ENCODE results near the gene SUPV3L1. TPM values are rescaled to one million over a fixed set of nuclear protein-coding genes. Genes with fewer than 3 reads are reported as not detected.

The SUPV3L1 gene
- polyA plus RNA-seq, 1 donor from 2014 or later = 33.3 TPM

DNA sequence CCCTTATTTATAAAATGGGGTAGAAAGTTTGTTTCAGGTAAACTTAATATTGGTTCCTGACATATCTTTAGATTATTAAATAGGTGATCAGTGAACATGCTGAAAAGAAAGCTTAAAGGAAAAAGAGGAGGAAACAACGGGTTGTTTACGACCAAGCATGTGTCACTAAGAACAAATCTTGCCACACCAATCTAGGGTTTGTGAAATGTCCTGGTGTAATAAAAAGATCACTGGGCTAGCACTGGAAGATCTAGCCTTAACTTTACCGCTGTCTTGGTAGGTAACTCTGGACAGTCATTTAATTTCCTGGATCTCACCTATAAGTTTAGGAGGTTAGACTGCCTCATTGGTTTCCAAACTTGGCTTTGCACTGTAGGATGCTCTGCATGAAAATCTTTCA lies 37.1 kb upstream of the SUPV3L1 start:
- Histone ChIP-seq H3K79me2 (replicated peaks; ENCODE audit: insufficient read depth, low read length) (peaks cover 28% of the 10 kb centered on the region), H3K4me3 (ENCODE audit: low read length) (no peak overlapping the region), H3K9me3 (ENCODE audit: low read length) (no peaks in the 10 kb centered on the region)

DNA sequence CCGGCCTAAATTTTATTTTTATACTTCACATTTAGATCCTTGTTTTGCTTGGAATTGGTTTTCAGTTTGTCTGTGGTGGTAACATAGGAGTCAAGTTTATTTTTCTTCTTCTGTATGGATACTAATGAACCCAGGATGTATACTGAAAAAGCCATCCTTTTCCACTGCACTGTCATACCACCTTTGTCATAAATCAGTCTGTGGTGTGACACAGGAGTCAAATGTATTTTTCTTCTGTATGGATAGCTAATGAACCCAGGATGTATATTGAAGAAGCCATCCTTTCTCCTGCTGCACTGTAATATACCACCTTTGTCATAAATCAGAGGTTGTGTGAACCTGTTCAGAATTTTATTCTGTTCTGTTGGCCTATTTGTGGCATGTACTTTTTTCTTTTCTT lies 34.7 kb upstream of the SUPV3L1 start:
- Histone ChIP-seq H2AFZ (ENCODE audit: low read depth, low read length) (no peak overlapping the region), H4K20me1 (ENCODE audit: insufficient read depth) (no peaks in the 10 kb centered on the region), H3F3A (ENCODE audit: insufficient read depth, low read length, poor library complexity, severe bottlenecking) (no peaks in the 10 kb centered on the region), H3K9ac (ENCODE audit: low read length) (no peak overlapping the region), H3K36me3 (ENCODE audit: insufficient read depth, low read length) (no peaks in the 10 kb centered on the region), H3K4me2 (ENCODE audit: low read length) (no peak overlapping the region), H3K9me2 (ENCODE audit: insufficient read depth, low read length) (no peaks in the 10 kb centered on the region), H3K27me3 (ENCODE audit: insufficient read depth, low read depth, low read length) (no peaks in the 10 kb centered on the region), H3K9me3 (ENCODE audit: low read length) (no peaks in the 10 kb centered on the region), H3K27ac (ENCODE audit: low read length) (no peak overlapping the region), H3K4me3 (ENCODE audit: low read length) (no peak overlapping the region), H3K79me2 (replicated peaks; ENCODE audit: insufficient read depth, low read length) (peaks cover 22% of the 10 kb centered on the region)
- TF ChIP-seq EP300 (conservative IDR thresholded peaks at IDR 0.05; ENCODE audit: poor library complexity, severe bottlenecking) = no peak
- no peak for TF ChIP-seq MXI1 (conservative IDR thresholded peaks at IDR 0.05; ENCODE audit: poor library complexity, severe bottlenecking)
- TF ChIP-seq EZH2 (IDR thresholded peaks at IDR 0.05; ENCODE audit: borderline replicate concordance, insufficient read depth, low read length, poor library complexity, severe bottlenecking) = no peak
- TF ChIP-seq, protein P1, sequence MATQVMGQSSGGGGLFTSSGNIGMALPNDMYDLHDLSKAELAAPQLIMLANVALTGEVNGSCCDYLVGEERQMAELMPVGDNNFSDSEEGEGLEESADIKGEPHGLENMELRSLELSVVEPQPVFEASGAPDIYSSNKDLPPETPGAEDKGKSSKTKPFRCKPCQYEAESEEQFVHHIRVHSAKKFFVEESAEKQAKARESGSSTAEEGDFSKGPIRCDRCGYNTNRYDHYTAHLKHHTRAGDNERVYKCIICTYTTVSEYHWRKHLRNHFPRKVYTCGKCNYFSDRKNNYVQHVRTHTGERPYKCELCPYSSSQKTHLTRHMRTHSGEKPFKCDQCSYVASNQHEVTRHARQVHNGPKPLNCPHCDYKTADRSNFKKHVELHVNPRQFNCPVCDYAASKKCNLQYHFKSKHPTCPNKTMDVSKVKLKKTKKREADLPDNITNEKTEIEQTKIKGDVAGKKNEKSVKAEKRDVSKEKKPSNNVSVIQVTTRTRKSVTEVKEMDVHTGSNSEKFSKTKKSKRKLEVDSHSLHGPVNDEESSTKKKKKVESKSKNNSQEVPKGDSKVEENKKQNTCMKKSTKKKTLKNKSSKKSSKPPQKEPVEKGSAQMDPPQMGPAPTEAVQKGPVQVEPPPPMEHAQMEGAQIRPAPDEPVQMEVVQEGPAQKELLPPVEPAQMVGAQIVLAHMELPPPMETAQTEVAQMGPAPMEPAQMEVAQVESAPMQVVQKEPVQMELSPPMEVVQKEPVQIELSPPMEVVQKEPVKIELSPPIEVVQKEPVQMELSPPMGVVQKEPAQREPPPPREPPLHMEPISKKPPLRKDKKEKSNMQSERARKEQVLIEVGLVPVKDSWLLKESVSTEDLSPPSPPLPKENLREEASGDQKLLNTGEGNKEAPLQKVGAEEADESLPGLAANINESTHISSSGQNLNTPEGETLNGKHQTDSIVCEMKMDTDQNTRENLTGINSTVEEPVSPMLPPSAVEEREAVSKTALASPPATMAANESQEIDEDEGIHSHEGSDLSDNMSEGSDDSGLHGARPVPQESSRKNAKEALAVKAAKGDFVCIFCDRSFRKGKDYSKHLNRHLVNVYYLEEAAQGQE (IDR thresholded peaks at IDR 0.05; ENCODE audit: borderline replicate concordance) = no peak
- TF ChIP-seq, protein P2, sequence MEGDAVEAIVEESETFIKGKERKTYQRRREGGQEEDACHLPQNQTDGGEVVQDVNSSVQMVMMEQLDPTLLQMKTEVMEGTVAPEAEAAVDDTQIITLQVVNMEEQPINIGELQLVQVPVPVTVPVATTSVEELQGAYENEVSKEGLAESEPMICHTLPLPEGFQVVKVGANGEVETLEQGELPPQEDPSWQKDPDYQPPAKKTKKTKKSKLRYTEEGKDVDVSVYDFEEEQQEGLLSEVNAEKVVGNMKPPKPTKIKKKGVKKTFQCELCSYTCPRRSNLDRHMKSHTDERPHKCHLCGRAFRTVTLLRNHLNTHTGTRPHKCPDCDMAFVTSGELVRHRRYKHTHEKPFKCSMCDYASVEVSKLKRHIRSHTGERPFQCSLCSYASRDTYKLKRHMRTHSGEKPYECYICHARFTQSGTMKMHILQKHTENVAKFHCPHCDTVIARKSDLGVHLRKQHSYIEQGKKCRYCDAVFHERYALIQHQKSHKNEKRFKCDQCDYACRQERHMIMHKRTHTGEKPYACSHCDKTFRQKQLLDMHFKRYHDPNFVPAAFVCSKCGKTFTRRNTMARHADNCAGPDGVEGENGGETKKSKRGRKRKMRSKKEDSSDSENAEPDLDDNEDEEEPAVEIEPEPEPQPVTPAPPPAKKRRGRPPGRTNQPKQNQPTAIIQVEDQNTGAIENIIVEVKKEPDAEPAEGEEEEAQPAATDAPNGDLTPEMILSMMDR (IDR thresholded peaks at IDR 0.05; ENCODE audit: poor library complexity, severe bottlenecking) = no peak
- no peak for TF ChIP-seq RAD21 (conservative IDR thresholded peaks at IDR 0.05)
- TF ChIP-seq POLR2AphosphoS5 (IDR thresholded peaks at IDR 0.05) = no peak
- no peak for TF ChIP-seq SMC3 (conservative IDR thresholded peaks at IDR 0.05; ENCODE audit: poor library complexity)
- TF ChIP-seq TAF1 (IDR thresholded peaks at IDR 0.05; ENCODE audit: low read depth) = no peak

More for the DNA sequence above, 37.1 kb upstream of the SUPV3L1 start:
- Histone ChIP-seq H3K27ac (ENCODE audit: low read length) (no peak overlapping the region), H4K20me1 (ENCODE audit: insufficient read depth) (peaks cover 3% of the 10 kb centered on the region), H2AFZ (ENCODE audit: low read depth, low read length) (no peak overlapping the region), H3K27me3 (ENCODE audit: insufficient read depth, low read depth, low read length) (no peaks in the 10 kb centered on the region), H3K9me2 (ENCODE audit: insufficient read depth, low read length) (no peaks in the 10 kb centered on the region), H3K9ac (ENCODE audit: low read length) (no peak overlapping the region), H3F3A (ENCODE audit: insufficient read depth, low read length, poor library complexity, severe bottlenecking) (no peaks in the 10 kb centered on the region), H3K4me2 (ENCODE audit: low read length) (no peak overlapping the region), H3K36me3 (ENCODE audit: insufficient read depth, low read length) (no peaks in the 10 kb centered on the region)
- TF ChIP-seq POLR2AphosphoS5 (IDR thresholded peaks at IDR 0.05) (no peak), EP300 (conservative IDR thresholded peaks at IDR 0.05; ENCODE audit: poor library complexity, severe bottlenecking) (no peak), EZH2 (IDR thresholded peaks at IDR 0.05; ENCODE audit: borderline replicate concordance, insufficient read depth, low read length, poor library complexity, severe bottlenecking) (no peak), SMC3 (conservative IDR thresholded peaks at IDR 0.05; ENCODE audit: poor library complexity) (no peak), TAF1 (IDR thresholded peaks at IDR 0.05; ENCODE audit: low read depth) (no peak), MXI1 (conservative IDR thresholded peaks at IDR 0.05; ENCODE audit: poor library complexity, severe bottlenecking) (no peak), RAD21 (conservative IDR thresholded peaks at IDR 0.05) (no peak)
- TF ChIP-seq, protein P1 (IDR thresholded peaks at IDR 0.05; ENCODE audit: borderline replicate concordance) = no peak
- TF ChIP-seq, protein P2 (IDR thresholded peaks at IDR 0.05; ENCODE audit: poor library complexity, severe bottlenecking) = no peak
